Uterus (tissue), 4 donors: ENCODE results near the gene NABP2. TPM values are rescaled to one million over a fixed set of nuclear protein-coding genes. Genes with fewer than 3 reads are reported as not detected.

Experiments used
- DNase-seq, 2 donors: peaks; one replicate each; pipeline ENCODE4 v3.0.0-alpha.2; 2019 to 2020
- H3K27ac ChIP-seq, 2 donors: fragments of 200-600 bp; sonication (generic); 1 replicate in 1 of 2; 2 replicates in 1 of 2; pipeline ENCODE4 v1.5.1; 2016 to 2018
- H3K27me3 ChIP-seq, 2 donors: fragments of 200-600 bp; sonication (generic); one replicate each; pipeline ENCODE4 v1.5.1; 2018 to 2019; ENCODE audit warnings: control low read depth in 1 of 2
- H3K36me3 ChIP-seq, 2 donors: fragments of 200-600 bp; sonication (generic); one replicate each; pipeline ENCODE4 v1.5.1; 2019; ENCODE audit warnings: control low read depth in 1 of 2
- H3K4me1 ChIP-seq, 2 donors: fragments of 200-600 bp; sonication (generic); one replicate each; pipeline ENCODE4 v1.5.1; 2018 to 2019; ENCODE audit warnings: control low read depth in 1 of 2
- H3K4me3 ChIP-seq, 2 donors: fragments of 200-600 bp; sonication (generic); 1 replicate in 1 of 2; 2 replicates in 1 of 2; pipeline ENCODE4 v1.5.1; 2018 to 2019; ENCODE audit warnings: mild to moderate bottlenecking in 1 of 2
- H3K9me3 ChIP-seq, 2 donors: fragments of 200-600 bp; sonication (generic); one replicate each; pipeline ENCODE4 v1.5.1; 2019; ENCODE audit warnings: control low read depth in 1 of 2
- CTCF ChIP-seq, 4 experiments: fragments of 200-600 bp in 2 of 4; fragments of 450-650 bp in 2 of 4; sonication (generic) in 2 of 4; IDR thresholded peaks; one replicate each; pipeline ENCODE4 v1.5.1; 2016 to 2019; ENCODE audit warnings: antibody characterized with exemption in 4 of 4, mild to moderate bottlenecking in 2 of 4, moderate library complexity in 1 of 4
- POLR2A ChIP-seq, 2 donors: fragments of 450-650 bp; IDR thresholded peaks; one replicate each; pipeline ENCODE4 v1.6.1; 2016; ENCODE audit warnings: antibody characterized with exemption in 2 of 2, mild to moderate bottlenecking in 1 of 2, moderate library complexity in 1 of 2
- intact Hi-C: fragments of 100-400 bp; cut with DNase I; formaldehyde crosslinking; loops from one replicate; pipeline ENCODE4 v1.15.1; 2023; ENCODE audit warnings: low total_unique reads
- total RNA-seq, 4 donors: library from RNA; depleted of rRNA in 3 of 4; stranded (reverse); fragments of >200 nt in 3 of 4; gene quantifications; one replicate each; pipeline versions ENCODE4 v1.1.0 to v1.2.4, GENCODE V29; 2014 to 2023
- donor health status: DM: yes; HTN: yes; CAD: no.

NABP2 gene
- total RNA-seq, 4 donors from 2014 or later, result 5.0 to 28.4 (median 12.2) TPM

- TF ChIP-seq CTCF (IDR thresholded peaks at IDR 0.05), result no peak
- no peak for TF ChIP-seq POLR2A (IDR thresholded peaks at IDR 0.05)
- DNase-seq, result no peak
- no peak overlapping the region for H3K27ac ChIP-seq
- no peaks in the 10 kb centered on the region for H3K27me3 ChIP-seq
- H3K4me1 ChIP-seq, result peaks cover 0 to 11% of the 10 kb centered on the region in 2 donors
- no peaks in the 10 kb centered on the region for H3K36me3 ChIP-seq
- intact Hi-C loops, result no loop called here
- H3K9me3 ChIP-seq, result no peaks in the 10 kb centered on the region
- no peak overlapping the region for H3K4me3 ChIP-seq
Measured at GRCh38 chr12:56255671-56256070, 31.5 kb downstream of the NABP2 start.

GRCh38 chr12:56256326-56256960 lies 32.3 kb downstream of the NABP2 start:
- no peak for DNase-seq
- H3K4me1 ChIP-seq, result peaks cover 0 to 11% of the 10 kb centered on the region in 2 donors
- H3K36me3 ChIP-seq, result no peaks in the 10 kb centered on the region
- no peak overlapping the region for H3K4me3 ChIP-seq
- H3K27me3 ChIP-seq, result no peaks in the 10 kb centered on the region
- TF ChIP-seq POLR2A (IDR thresholded peaks at IDR 0.05), result no peak
- no peak for TF ChIP-seq CTCF (IDR thresholded peaks at IDR 0.05)
- no peaks in the 10 kb centered on the region for H3K9me3 ChIP-seq
- intact Hi-C loops, result no loop called here
- peak overlapping the region in 1 of 2 donors; percentile 95 for H3K27ac ChIP-seq

- Histone ChIP-seq H3K27ac (peak overlapping the region; percentile 94 to 95), H3K9me3 (no peaks in the 10 kb centered on the region), H3K4me1 (peaks cover 0 to 11% of the 10 kb centered on the region in 2 donors), H3K36me3 (no peaks in the 10 kb centered on the region), H3K27me3 (no peaks in the 10 kb centered on the region), H3K4me3 (peak overlapping the region; percentile 78 to 89)
- DNase-seq, result no peak
- no peak for TF ChIP-seq CTCF (IDR thresholded peaks at IDR 0.05)
- no peak for TF ChIP-seq POLR2A (IDR thresholded peaks at IDR 0.05)
- intact Hi-C loops, result no loop called here
Measured at GRCh38 chr12:56257071-56257470, 32.9 kb downstream of the NABP2 start.

DNA sequence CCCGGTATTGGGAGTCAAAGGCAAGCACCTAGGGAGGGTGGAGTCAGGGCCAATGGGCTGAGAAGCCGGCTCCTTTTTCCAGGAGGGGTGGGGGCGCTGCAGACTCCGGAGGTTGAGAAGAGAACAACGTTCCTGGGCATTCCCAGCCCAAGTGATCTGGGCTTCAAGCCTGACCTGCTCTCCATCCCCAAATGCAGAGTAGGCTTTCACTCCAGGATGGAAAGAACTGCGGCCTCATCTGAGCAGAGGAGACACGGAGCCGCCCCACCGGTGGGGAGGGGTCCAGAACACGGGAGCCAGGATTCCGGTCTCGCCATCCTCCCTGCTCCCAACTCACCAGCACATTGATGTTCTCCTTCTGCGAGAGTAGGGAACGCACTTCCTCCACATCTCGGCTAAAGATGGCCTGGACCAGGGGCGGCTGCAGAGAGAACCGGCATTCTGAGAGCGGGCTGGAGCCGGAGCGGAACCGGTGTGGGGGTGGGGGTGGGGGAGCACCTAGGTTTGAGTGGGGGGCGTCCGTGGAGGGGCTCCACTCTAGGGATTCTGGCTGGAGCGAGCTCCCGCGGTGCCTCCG lies 33.4 kb downstream of the NABP2 start:
- H3K4me1 ChIP-seq, result peaks cover 0 to 11% of the 10 kb centered on the region in 2 donors
- intact Hi-C loops, result no loop called here
- no peaks in the 10 kb centered on the region for H3K9me3 ChIP-seq
- TF ChIP-seq POLR2A (IDR thresholded peaks at IDR 0.05), result no peak
- TF ChIP-seq CTCF (IDR thresholded peaks at IDR 0.05), result no peak
- peak overlapping the region; percentile 78 to 89 for H3K4me3 ChIP-seq
- DNase-seq, result no peak
- no peaks in the 10 kb centered on the region for H3K36me3 ChIP-seq
- peak overlapping the region; percentile 94 to 95 for H3K27ac ChIP-seq
- no peaks in the 10 kb centered on the region for H3K27me3 ChIP-seq

GRCh38 chr12:56258068-56258819 lies 34.1 kb downstream of the NABP2 start, which contains the start of gene ANKRD52:
Gene ANKRD52 (minus strand): TSS chr12:56258384. CDS start chr12:56258269, 115 bp downstream.
- H3K36me3 ChIP-seq, result no peaks in the 10 kb centered on the region
- peak within 1 kb of the TSS; percentile 78 to 89 for H3K4me3 ChIP-seq
- intact Hi-C loops, result no loop called here
- no peaks in the 10 kb centered on the region for H3K9me3 ChIP-seq
- H3K27ac ChIP-seq, result peak within 1 kb of the TSS; percentile 94 to 95
- TF ChIP-seq POLR2A (IDR thresholded peaks at IDR 0.05), result peak in 1 of 2 donors; percentile 55
- TF ChIP-seq CTCF (IDR thresholded peaks at IDR 0.05), result peak; percentile 36 to 90 (median 90)
- H3K27me3 ChIP-seq, result no peaks in the 10 kb centered on the region
- H3K4me1 ChIP-seq, result peaks cover 0 to 11% of the 10 kb centered on the region in 2 donors
- peak; percentile 75 to 77 for DNase-seq
